Body of pancreas (tissue), 4 donors: ENCODE measurements around the gene EBI3. TPM values are rescaled to one million over a fixed set of nuclear protein-coding genes. Genes with fewer than 3 reads are reported as not detected.

Source experiments
- ATAC-seq: fragments of 150-250 bp; one replicate; pipeline ENCODE4 v1.9.1; 2016
- DNase-seq, 4 donors: peaks; one replicate each; pipeline ENCODE4 v3.0.0-alpha.2; 2019
- H3K27ac ChIP-seq, 4 donors: fragments of 200-600 bp; sonication (generic); 1 replicate in 3 of 4; 2 replicates in 1 of 4; pipeline versions ENCODE4 v1.5.1 to v1.6.1; 2016 to 2019; ENCODE audit warnings: mild to moderate bottlenecking in 1 of 4, mixed read lengths in 1 of 4, moderate library complexity in 1 of 4
- H3K27me3 ChIP-seq, 2 donors: fragments of 200-600 bp; sonication (generic); one replicate each; pipeline ENCODE4 v1.6.0; 2016; ENCODE audit warnings: mild to moderate bottlenecking in 1 of 2
- H3K36me3 ChIP-seq, 2 donors: fragments of 200-600 bp; sonication (generic); replicated peaks in 1 of 2; 2 replicates each; pipeline ENCODE4 v1.5.1; 2016; ENCODE audit warnings: low read depth in 2 of 2; ENCODE audit not compliant: insufficient read depth in 1 of 2
- H3K4me1 ChIP-seq: fragments of 200-600 bp; sonication (generic); one replicate; pipeline ENCODE4 v1.6.0; 2016
- H3K4me3 ChIP-seq, 2 donors: fragments of 200-600 bp; sonication (generic); 1 replicate in 1 of 2; 2 replicates in 1 of 2; pipeline ENCODE4 v1.5.1; 2016 to 2019
- H3K9me3 ChIP-seq, 3 donors: fragments of 200-600 bp; sonication (generic); 1 replicate in 2 of 3; 2 replicates in 1 of 3; pipeline ENCODE4 v1.5.1; 2016
- POLR2A ChIP-seq, 3 donors: fragments of 450-650 bp; IDR thresholded peaks; one replicate each; pipeline ENCODE4 v1.6.1; 2016; ENCODE audit warnings: antibody characterized with exemption in 3 of 3, mild to moderate bottlenecking in 2 of 3
- WGBS, 2 donors: methylation state at CpG; one replicate each; pipeline ENCODE4 v1.1.5; 2017; 5-methylcytosine and 5-hydroxymethylcytosine counted together
- intact Hi-C: fragments of 100-400 bp; cut with DNase I; formaldehyde crosslinking; loops from one replicate; pipeline ENCODE4 v1.15.1; 2023
- total RNA-seq, 2 donors: library from RNA; depleted of rRNA; stranded (reverse); fragments of >200 nt; gene quantifications; one replicate each; pipeline ENCODE4 v1.1.0, GENCODE V29; 2016
- TF ChIP-seq, protein P1 (sequence below), 7 experiments: fragments of 450-650 bp in 4 of 7; fragments of 200-600 bp in 3 of 7; sonication (generic) in 3 of 7; IDR thresholded peaks; one replicate each; pipeline ENCODE4 v1.5.1; 2016 to 2019; ENCODE audit warnings: antibody characterized with exemption in 7 of 7

EBI3 gene
- total RNA-seq, 2 donors from 2014 or later: 0.99 to 27.5 TPM

DNA sequence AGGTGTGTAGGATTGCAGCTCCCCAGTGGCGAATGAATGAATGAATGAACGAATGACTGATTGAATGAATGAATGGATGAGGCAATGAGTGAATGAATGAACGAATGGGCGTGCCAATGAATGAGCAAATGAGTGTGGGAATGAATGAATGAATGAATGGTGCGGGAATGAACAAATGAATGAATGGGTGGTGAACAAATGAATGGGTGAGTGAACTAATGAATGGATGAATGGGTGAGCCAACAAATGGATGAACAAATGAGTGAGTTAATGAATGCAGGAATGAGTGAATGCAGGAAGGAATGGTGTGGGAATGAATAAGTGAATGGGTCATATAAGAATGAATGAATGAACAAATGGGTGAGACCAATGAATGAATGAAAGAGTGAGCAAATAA lies 32.1 kb upstream of the EBI3 start:
- no peaks in the 10 kb centered on the region for H3K4me1 ChIP-seq
- WGBS, 2 donors: 61 to 65% methylated on average over 5 of the region's 5 CpGs
- intact Hi-C loops: no loop called here
- H3K4me3 ChIP-seq: no peak overlapping the region
- no peak for TF ChIP-seq POLR2A (IDR thresholded peaks at IDR 0.05)
- TF ChIP-seq, protein P1, sequence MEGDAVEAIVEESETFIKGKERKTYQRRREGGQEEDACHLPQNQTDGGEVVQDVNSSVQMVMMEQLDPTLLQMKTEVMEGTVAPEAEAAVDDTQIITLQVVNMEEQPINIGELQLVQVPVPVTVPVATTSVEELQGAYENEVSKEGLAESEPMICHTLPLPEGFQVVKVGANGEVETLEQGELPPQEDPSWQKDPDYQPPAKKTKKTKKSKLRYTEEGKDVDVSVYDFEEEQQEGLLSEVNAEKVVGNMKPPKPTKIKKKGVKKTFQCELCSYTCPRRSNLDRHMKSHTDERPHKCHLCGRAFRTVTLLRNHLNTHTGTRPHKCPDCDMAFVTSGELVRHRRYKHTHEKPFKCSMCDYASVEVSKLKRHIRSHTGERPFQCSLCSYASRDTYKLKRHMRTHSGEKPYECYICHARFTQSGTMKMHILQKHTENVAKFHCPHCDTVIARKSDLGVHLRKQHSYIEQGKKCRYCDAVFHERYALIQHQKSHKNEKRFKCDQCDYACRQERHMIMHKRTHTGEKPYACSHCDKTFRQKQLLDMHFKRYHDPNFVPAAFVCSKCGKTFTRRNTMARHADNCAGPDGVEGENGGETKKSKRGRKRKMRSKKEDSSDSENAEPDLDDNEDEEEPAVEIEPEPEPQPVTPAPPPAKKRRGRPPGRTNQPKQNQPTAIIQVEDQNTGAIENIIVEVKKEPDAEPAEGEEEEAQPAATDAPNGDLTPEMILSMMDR (IDR thresholded peaks at IDR 0.05): no peak
- no peak for DNase-seq
- peaks cover 0 to 18% of the 10 kb centered on the region in 2 donors for H3K27me3 ChIP-seq
- no peaks in the 10 kb centered on the region for H3K36me3 ChIP-seq
- H3K27ac ChIP-seq: no peak overlapping the region
- no peaks in the 10 kb centered on the region for H3K9me3 ChIP-seq
- ATAC-seq: no peak

DNA sequence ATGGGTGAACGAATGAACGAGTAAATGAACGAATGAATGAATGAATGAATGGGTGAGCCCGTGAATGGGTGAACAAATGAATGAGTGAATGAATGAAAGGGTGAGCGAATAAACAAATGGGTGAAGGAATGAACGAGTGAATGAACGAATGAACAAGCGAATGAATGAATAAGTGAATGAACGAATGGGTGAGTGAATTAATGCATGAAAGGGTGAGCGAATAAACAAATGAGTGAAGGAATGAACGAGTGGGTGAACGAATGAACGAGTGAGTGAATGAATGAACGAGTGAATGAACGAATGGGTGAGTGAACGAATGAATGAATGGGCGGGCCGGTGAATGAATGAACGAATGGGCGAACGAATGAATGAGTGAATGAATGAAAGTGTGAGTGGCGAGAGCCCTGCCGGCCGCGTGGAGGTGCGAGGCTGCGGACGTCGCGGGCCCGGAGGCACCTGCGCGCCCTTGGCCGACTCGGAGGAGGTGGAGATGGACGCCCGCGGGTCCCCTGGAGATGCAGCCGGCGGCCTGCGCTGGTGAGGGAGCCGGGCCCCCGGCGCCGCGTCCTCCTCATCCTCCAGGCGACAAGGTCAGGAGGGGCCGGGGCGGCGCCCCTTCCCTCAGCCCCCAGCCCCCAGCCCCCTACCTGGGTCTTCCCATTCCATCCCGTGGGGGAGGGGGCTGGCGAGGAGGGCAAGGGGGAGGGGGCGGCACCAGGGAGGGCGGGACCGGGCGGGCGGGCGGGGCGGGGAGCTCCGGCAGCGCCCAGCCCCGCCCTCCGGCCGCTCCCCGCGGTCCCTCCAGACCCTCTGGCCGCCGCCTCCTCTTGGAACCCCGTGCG lies 31.5 kb upstream of the EBI3 start:
- H3K4me1 ChIP-seq: no peaks in the 10 kb centered on the region

DNA sequence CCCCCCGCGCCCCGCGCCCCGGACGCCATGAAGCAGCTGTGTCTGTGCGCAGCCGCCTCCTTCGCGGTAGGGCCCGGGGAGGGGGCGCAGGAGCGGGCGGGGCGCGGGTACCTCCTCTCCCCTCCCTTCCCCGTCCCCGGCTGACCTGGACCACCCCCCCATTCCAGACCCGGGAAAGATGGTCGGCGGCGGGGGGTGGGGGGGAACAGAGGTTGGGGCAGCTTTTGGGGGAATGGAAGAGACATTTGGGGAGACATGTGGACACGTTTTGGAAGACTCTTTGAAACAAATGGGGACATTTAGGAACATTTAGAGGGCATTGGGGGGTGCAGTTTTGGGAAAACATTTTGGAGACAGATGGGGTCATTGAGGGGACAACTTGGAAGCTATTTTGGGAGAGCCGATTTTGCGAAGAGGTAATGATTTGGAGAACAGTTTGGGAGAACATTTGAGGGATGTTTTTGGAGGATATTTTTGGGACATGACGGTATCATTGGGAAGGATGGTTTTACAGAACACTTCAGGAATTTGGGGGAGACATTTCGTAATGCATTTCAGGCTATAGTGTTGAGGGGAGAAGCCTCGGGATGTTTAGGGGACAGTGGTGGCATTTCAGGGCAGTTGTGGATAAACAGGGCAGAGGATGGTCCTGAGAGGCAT lies 30.7 kb upstream of the EBI3 start:
- H3K27ac ChIP-seq: no peak overlapping the region
- no peak for ATAC-seq
- no peaks in the 10 kb centered on the region for H3K4me1 ChIP-seq
- H3K4me3 ChIP-seq: no peak overlapping the region
- 10 to 12% methylated on average over 16 to 18 of the region's 28 CpGs for WGBS, 2 donors
- H3K9me3 ChIP-seq: no peaks in the 10 kb centered on the region
- peaks cover 0 to 18% of the 10 kb centered on the region in 2 donors for H3K27me3 ChIP-seq
- intact Hi-C loops: no loop called here
- TF ChIP-seq POLR2A (IDR thresholded peaks at IDR 0.05): no peak
- TF ChIP-seq, protein P1 (IDR thresholded peaks at IDR 0.05): no peak
- no peaks in the 10 kb centered on the region for H3K36me3 ChIP-seq
- no peak for DNase-seq

More for the DNA sequence above, 31.5 kb upstream of the EBI3 start:
- WGBS, 2 donors: 15 to 20% methylated on average over 40 to 49 of the region's 70 CpGs
- H3K4me3 ChIP-seq: no peak overlapping the region
- H3K36me3 ChIP-seq: no peaks in the 10 kb centered on the region
- TF ChIP-seq, protein P1 (IDR thresholded peaks at IDR 0.05): peak in 1 of 7 experiments; percentile 13
- no peak for TF ChIP-seq POLR2A (IDR thresholded peaks at IDR 0.05)
- H3K9me3 ChIP-seq: no peaks in the 10 kb centered on the region
- intact Hi-C loops: no loop called here
- no peak overlapping the region for H3K27ac ChIP-seq
- DNase-seq (no peak), ATAC-seq (peak; percentile 52)
- peaks cover 0 to 18% of the 10 kb centered on the region in 2 donors for H3K27me3 ChIP-seq

DNA sequence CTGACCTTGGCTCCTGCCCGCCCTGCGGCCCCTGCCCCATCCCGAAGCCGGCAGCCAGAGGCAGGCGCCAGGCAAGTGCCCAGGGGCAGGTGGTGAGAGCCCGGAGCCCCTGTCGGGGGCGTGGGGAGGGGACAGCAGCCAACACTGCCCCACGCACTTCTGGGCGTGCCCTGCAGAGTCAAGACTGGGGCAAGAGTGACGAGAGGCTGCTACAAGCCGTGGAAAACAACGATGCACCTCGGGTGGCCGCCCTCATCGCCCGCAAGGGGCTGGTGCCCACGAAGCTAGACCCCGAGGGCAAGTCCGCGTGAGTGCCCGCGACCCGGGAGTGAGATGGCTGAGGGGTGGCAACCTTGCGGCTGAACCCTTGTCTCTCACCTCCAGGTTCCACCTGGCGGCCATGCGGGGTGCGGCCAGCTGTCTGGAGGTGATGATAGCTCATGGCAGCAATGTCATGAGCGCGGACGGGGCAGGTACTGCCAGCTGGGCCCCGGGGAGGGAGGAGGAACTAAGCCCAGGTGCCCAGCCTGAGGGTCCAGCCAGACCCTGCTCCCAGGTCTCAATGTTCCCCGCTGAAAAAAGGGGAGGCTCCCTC lies 29.5 kb upstream of the EBI3 start:
- DNase-seq: no peak
- whole genome bisulfite sequencing, 2 donors: 70 to 72% methylated on average over 12 to 27 of the region's 33 CpGs

More for the DNA sequence above, 29.5 kb upstream of the EBI3 start:
- intact Hi-C loops: no loop called here
- Histone ChIP-seq H3K9me3 (no peaks in the 10 kb centered on the region), H3K4me3 (no peak overlapping the region), H3K36me3 (no peaks in the 10 kb centered on the region), H3K4me1 (peaks cover 5% of the 10 kb centered on the region), H3K27me3 (peaks cover 0 to 18% of the 10 kb centered on the region in 2 donors), H3K27ac (no peak overlapping the region)
- TF ChIP-seq, protein P1 (IDR thresholded peaks at IDR 0.05): no peak
- TF ChIP-seq POLR2A (IDR thresholded peaks at IDR 0.05): no peak
- no peak for ATAC-seq
